GM03348 (cell line): ENCODE data around the gene SPATA13.
A peak's percentile ranks its signal among the peaks of the same experiment; 100 is the strongest.

Experiments
- DNase-seq: peaks from one replicate; pipeline ENCODE4 v3.0.0; 2012; ENCODE audit warnings: low spot score

Gene SPATA13

DNA sequence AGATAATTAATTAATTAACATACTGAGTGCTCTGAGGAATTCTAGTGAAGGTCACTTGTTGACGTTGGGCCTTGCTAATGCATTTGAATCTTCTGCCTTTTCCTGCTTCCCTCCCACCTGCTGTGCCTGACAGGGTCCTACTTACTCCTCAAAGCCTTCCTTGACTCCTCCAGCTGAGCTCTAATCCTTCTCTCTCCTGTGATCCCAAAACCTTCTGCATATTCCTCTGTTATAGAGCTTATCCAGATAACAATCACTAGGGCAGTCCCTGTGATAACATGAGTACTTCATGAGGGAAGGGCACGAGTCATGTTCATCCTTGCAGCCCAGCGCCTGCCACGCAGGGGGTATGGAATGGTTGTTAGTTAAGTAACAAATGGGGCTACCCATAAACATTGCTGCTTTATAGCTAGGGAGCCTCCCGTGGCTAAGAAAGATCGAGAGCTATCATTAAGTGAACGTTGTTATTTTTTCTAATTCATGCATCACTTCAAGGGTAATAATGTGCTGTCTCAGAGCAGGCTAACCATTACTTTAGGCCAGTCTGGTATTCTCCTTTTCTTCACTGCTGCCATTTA is 19.1 kb upstream of the SPATA13 start:
- DNase-seq, result no peak

- no peak for DNase-seq
Observed at GRCh38 chr13:24142453-24142852, 18.1 kb upstream of the SPATA13 start.

DNA sequence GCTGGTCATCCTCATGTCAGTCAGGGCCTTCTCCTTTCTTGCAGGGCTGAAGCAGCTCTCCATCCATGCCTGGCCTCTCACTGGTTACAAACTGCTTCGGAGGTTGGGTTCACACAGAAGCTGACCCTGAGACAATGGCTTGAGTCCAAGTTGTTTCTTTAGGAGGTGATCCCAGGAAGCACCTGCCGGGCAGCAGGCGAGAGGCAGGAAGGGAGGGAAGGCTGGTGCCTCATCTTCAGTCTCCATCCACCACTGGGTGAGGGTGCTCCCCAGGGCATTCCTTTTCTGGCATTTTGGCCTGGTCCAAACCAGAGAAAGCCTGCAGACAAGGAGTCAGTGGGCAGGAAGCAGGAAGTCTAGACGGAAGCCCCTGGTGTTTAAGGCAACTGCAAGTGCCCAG is 17.6 kb upstream of the SPATA13 start:
- DNase-seq, result no peak

GRCh38 chr13:24145240-24145639 is 15.3 kb upstream of the SPATA13 start:
- DNase-seq, result no peak

GRCh38 chr13:24145674-24146073 is 14.8 kb upstream of the SPATA13 start:
- no peak for DNase-seq

DNA sequence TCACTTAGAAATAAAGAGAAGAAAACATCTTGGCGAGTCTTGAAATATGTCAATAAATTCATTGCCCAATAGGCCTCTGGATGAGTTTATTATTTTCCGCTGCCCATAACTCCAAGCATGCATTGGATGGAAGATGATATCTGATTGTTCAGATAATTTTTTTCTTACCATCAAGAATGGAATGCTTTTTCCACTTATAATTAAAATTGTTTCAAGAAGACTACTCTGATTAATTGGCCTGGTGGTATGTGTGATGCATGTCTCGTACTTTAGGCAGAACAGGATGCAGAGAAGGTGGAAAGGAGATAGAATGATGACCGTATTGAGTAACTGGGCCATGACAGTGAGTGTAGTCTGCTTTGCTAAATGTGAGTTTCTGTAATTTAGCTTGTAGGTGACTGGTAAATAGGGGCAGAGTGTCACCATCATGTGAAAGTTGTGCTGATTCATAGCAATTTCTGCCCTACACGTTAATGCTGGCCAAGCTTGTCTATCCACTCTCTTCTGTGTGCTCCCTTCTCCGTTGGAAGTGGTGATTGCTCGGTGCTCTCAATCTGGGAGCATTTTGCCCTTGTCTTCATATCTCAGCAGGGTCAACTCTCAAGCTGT is 13.5 kb upstream of the SPATA13 start:
- no peak for DNase-seq

DNA sequence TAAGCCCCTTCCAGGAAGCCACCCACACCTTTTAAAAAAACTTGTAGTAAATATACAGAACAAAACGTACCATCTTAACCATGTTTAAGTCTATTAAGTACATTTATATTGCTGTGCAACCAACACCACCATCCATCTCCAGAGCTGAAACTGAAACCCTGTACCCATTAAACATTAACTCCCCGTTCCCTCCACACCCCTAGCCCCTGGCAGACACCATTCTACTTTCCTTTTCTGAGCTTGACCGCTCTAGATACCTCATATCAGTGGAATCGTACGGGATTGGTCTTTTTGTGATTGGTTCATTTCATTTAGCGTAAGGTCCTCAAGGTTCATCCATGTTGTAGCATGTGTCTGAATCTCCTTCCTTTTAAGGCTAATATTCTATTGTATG is 13.0 kb upstream of the SPATA13 start:
- no peak for DNase-seq

DNA sequence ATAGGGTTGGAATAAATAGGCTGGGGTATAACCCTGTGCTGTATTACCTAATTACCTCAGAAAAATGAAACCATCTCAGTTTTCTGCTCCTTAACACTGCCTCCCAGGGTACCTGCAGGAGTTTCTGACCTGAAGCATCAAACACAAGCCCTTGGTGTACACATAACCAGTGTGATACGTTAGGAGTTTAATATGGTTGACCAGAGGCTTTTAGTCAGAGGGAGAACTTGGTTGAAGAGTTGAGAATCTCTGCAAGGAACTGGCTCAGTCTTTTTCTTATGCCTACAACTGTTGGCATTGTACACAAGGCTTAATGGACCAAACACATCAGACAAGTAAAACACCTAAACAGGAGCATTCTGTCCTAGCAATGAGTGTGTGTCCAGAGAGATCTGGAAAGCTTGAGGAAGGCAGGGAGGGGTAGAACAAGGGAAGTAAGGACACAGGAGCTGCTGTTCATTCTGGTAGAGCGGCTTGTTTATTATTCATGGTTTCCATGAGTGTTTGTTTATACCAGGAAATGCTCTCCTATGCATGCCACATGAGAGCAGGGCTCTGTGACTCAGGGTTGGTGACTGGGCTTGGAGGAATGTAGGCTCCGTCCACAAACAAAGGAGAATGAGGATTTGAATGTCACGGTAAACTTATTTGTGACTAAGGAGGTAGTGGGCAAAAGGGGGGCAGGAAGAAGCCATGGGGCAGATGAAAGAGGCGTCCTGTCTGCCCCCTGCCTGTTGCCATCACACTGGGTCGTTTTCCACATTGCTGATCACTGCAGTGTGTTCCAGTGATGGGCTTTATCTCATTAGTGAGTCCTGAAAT is 11.9 kb upstream of the SPATA13 start:
- DNase-seq, result peak; percentile 89

GRCh38 chr13:24149246-24150032 is 11.1 kb upstream of the SPATA13 start:
- no peak for DNase-seq

DNA sequence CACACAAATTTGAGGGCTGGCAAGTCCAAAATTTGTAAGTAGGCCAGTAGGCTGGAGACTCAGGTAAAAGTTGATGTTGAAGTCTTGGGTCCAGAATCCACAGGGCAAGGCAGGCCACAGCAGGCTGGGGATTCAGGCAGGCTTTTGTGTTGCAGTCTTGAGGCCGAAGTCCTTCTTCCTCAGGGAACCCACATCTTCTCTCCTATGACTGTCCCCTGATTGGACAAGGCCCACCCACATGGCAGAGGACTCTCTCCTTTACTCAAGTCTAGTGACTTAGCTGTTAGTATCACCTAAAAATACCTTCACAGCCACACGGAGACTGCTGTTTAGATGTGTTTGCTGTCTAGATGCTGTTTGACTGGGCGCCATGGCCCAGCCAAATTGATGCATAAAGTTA is 9.9 kb upstream of the SPATA13 start:
- no peak for DNase-seq

- DNase-seq, result no peak
Observed at GRCh38 chr13:24151864-24152263, 8.7 kb upstream of the SPATA13 start.

GRCh38 chr13:24152292-24153214 is 8.0 kb upstream of the SPATA13 start:
- DNase-seq, result no peak

- no peak for DNase-seq
Observed at GRCh38 chr13:24153347-24153746, 7.2 kb upstream of the SPATA13 start.

GRCh38 chr13:24153979-24154701 is 6.4 kb upstream of the SPATA13 start:
- no peak for DNase-seq

GRCh38 chr13:24159357-24159756 is 1.2 kb upstream of the SPATA13 start:
- DNase-seq, result no peak

DNA sequence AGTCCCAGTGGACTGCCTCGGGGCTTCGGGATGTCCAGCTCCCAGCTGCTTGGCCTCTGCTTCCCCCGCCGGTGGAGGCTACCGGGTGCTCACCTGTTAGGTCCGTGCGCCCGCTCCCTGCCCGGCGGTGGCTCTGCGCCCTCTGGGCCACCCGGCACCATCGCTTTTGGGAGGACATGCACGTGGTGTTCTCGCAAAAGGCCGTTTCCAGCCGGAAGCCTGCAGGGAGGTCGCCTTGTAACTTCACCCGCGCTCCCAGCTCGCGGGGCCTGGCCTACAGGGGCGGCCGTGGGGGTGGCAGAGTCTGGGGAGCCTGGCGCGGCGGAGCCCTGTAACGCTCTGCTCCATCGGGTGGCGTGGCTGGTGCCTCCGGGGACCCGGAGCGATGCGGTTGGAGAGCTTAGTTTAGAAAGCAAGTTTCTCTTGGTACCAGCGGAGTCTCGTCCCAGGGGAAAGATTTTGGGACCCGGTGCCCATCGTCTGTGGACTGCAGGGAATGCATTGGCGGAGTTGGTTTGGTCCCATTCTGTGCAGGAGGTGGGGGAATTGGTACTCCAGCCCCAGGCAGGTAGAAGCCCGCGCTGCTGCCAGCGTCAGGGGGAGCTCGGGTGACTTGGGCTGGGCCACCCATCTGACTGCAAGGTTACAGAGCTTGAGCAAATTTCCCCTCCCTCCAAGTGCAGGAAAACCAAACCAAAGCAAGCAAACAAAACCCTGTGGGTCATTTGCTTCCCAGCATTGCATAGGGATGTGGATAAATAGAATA is 673 bp downstream of the SPATA13 start:
- DNase-seq, result peak; percentile 48

DNA sequence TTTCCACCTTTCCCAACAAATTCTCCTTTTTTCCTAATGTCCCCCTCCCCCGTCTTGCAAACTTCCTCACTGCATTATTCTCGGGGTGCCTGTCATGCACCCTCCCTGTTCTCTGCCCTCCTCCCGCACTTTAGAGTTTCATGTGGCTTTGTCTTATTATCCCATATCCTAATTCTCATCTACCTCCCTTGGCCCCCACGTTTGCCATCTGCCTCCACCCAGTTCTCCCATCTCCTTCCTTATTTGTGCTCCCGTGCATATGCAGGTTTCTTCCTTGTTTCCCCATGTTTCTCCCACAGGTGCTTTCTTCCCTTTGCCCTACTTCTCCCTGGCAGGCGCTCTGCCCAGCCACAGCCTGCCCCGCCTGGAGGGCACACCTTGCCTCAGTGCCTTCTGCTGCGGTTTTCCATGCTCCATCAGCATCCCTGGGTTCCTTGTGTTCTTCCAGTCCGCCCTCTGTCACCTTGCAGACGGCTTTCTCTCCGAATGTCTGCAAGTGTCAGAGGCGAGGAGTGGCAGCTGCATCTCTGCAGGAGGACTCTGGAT is 1.5 kb downstream of the SPATA13 start:
- DNase-seq, result no peak

- no peak for DNase-seq
Observed at GRCh38 chr13:24162604-24163003, 2.1 kb downstream of the SPATA13 start.

GRCh38 chr13:24165746-24166145 is 5.2 kb downstream of the SPATA13 start:
- no peak for DNase-seq

DNA sequence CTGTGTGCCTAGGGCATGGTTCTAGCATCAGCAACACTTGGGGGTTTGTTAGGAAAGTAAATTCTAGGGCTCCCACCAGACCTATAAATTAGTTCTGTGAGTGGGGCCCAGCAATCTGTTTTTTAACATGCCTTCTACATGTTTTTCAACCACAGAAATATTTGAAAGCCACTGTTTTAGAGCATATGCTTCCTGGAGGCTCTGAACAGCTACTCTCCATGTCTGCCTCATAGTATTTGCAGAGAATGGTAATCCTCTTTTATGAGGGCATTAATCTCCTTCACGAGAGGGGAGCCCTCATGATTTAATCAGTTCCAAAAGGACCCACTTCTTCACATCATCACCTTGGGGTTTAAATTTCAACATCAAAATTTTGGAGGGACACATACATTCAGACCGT is 6.0 kb downstream of the SPATA13 start:
- DNase-seq, result no peak
